ENCODE measurements around the gene PEMT.

Gene PEMT

GRCh38 chr17:17472333-17472920, 119.1 kb downstream of the PEMT start:
- no peak overlapping the region for H3K4me3 ChIP-seq (ENCODE audit: low read depth, low read length)
- DNase-seq (ENCODE audit: low read depth) = no peak
- no peak for TF ChIP-seq CTCF (IDR thresholded peaks at IDR 0.05; ENCODE audit: insufficient read depth, low read depth, low read length, missing control alignments)

DNA sequence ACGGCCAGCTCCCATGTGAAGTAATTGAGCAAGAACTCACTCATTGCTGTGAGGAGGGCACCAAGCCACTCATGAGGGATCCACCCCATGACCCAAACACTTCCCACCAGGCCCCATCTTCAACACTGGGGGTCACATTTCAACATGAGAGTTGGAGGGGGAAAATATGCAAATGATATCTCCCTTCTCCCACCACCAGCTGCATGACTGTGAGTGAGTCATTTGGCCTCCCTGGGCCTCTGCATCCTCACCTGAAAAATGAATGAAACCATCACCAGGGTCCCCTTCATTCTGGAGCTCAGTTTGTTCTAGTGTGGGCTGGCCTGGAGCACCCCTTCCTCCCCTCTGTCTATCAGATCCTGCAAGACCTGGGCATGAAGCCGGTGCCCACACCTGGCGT, 121.5 kb downstream of the PEMT start:
- no peak for DNase-seq (ENCODE audit: low read depth)
- TF ChIP-seq CTCF (IDR thresholded peaks at IDR 0.05; ENCODE audit: insufficient read depth, low read depth, low read length, missing control alignments) = no peak
- no peak overlapping the region for H3K4me3 ChIP-seq (ENCODE audit: low read depth, low read length)

DNA sequence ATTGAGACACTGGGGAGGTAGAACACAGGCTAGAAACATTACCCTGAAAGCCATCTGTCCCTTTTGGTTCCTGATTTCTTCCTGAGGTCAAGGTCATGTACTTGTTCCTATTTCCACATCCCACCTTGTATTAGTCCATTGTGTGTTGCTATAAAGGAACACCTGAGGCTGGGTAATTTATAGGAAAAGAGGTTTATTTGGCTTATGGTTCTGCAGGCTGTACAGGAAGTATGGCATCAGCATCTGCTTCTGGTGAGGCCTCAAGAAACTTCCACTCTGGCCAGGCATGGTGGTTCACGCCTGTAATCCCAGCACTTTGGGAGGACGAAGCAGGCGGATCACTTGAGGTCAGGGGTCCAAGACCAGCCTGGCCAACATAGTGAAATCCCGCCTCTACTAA, 122.2 kb downstream of the PEMT start:
- no peak overlapping the region for H3K4me3 ChIP-seq (ENCODE audit: low read depth, low read length)
- DNase-seq (ENCODE audit: low read depth) = no peak
- no peak for TF ChIP-seq CTCF (IDR thresholded peaks at IDR 0.05; ENCODE audit: insufficient read depth, low read depth, low read length, missing control alignments)

- TF ChIP-seq CTCF (IDR thresholded peaks at IDR 0.05; ENCODE audit: insufficient read depth, low read depth, low read length, missing control alignments) = no peak
- no peak overlapping the region for H3K4me3 ChIP-seq (ENCODE audit: low read depth, low read length)
- DNase-seq (ENCODE audit: low read depth) = no peak
Observed at GRCh38 chr17:17468217-17469010, 123.1 kb downstream of the PEMT start.

- H3K4me3 ChIP-seq (ENCODE audit: low read depth, low read length) = no peak overlapping the region
- TF ChIP-seq CTCF (IDR thresholded peaks at IDR 0.05; ENCODE audit: insufficient read depth, low read depth, low read length, missing control alignments) = no peak
- no peak for DNase-seq (ENCODE audit: low read depth)
Observed at GRCh38 chr17:17467720-17468119, 123.8 kb downstream of the PEMT start.

GRCh38 chr17:17467016-17467415, 124.5 kb downstream of the PEMT start:
- no peak overlapping the region for H3K4me3 ChIP-seq (ENCODE audit: low read depth, low read length)
- no peak for DNase-seq (ENCODE audit: low read depth)
- TF ChIP-seq CTCF (IDR thresholded peaks at IDR 0.05; ENCODE audit: insufficient read depth, low read depth, low read length, missing control alignments) = no peak

All from GM12865 (cell line).